ENCODE results near the gene ZFYVE27. TPM values are rescaled to one million over a fixed set of nuclear protein-coding genes. Genes with fewer than 3 reads are reported as not detected.

Gene ZFYVE27
- total RNA-seq, 1 donor from 2014 or later, result 19.0 TPM

DNA sequence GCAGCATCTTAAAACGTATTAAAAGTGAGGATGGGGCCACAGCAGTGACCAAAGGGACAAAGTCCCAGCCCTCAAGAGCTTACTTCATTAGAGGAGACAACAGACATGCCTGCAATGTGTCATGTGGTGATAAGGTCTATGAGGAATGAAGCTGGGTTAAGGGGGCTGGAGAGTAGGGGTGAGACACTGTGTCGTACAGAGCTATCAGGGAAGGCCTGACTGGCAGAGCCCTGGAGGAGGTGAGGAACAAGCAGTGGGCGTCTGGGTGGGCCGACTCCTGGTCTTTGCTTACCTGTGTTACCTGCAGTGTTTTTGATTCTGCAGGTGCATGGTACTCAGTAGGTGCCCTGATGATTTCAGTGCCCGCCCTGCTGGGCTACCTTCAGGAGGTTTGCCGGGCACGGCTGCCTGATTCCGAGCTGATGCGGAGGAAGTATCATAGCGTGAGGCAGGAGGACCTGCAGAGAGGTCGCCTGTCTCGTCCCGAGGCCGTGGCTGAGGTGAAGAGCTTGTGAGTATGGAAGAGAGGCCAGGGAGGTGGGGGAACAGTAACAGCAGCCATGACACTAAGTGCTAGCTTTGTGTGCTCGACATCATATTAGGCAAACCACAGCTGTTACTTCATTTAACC lies 7.6 kb downstream of the ZFYVE27 start:
- no peak for DNase-seq

DNA sequence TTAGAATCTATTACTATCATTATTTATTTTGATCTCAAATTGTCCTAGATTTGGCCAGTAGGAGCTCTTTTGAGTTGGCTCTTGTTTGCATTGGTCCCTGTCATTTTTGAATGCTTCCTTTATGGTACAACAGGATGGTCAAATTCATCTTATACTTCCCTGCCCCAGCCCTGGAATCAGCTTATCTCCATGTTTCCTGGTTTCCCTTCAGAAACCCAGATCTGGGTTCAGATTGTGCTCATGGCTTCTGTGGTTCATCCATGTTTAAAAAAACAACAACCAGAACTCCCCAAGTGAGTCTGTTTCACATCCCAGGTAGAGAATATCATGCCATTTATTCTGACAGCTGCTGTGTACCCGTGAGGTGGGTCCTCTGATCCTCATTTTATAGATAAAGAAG lies 10.6 kb downstream of the ZFYVE27 start:
- DNase-seq, result no peak

DNA sequence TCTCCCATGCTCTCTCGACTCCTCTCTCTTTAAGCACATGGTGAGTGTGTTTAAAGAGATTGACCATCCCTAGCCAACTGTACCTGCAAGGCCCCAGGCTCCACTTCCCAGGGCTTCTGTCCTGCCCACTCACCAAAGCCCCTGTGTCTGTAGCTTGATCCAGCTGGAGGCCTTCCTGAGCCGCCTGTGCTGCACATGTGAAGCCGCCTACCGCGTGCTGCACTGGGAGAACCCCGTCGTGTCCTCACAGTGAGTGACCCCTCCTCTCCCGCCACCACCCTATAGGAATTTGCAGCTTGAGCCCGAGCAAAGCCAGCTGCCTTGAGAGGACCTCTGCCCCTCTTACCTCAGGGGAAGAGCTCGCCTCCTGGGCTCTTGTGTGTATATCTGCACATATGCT lies 11.2 kb downstream of the ZFYVE27 start:
- DNase-seq, result no peak

DNA sequence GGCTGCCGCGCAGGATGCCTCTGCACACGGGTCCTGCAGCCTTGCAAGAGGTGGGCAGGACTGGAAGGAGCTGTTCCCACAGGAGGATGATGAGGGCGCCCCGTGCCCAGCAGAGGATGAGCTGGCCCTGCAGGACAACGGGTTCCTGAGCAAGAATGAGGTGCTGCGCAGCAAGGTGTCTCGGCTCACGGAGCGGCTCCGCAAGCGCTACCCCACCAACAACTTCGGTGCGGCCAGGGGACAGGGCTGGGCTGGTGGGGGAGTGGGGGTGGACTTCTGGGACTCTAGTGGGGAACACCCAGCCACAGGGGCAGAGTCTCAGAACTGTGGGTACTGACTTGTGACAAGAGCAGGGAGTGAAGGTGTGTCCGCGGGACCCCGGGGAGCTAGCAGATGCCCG lies 16.0 kb downstream of the ZFYVE27 start:
- DNase-seq, result no peak

DNA sequence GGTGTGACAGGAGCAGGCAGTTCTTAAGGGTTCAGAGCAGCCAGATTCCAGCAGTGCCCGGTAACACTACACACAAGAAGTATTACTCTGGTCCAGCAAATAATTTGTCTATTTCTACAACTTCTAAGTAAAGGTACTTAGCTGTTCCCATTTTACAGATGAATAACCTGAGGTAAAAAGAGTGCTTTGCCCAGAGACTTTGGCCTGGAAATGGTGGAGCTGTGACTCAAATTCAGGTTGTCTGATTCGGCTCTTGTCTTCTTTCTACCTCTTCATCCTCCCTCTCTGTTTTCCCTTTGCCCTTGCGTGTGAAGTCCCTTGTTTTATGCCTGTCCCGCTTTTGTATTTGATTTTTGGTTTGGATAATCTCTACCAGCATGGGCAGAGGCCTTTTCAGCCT lies 17.8 kb downstream of the ZFYVE27 start:
- no peak for DNase-seq

DNA sequence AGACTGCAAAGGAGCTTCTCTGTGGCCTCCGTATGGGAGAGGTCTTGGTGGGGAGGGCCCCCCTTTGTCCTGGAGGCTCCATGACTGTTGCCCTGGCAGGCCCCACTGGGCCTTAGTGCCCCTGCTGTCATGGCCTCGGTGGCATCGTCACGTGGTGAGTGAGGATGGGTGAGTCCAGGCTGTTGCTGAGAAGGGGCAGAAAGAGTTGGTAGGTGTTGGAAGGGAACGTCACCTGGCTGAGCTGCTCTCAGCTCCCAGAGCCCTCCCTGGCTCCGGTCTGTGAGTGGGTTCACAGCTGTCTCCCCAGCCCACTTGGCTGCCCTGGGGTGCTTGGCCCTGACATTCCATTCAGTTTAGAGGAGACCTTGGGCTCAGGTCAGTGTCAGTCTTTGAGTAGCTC lies 18.8 kb downstream of the ZFYVE27 start:
- no peak for DNase-seq

DNA sequence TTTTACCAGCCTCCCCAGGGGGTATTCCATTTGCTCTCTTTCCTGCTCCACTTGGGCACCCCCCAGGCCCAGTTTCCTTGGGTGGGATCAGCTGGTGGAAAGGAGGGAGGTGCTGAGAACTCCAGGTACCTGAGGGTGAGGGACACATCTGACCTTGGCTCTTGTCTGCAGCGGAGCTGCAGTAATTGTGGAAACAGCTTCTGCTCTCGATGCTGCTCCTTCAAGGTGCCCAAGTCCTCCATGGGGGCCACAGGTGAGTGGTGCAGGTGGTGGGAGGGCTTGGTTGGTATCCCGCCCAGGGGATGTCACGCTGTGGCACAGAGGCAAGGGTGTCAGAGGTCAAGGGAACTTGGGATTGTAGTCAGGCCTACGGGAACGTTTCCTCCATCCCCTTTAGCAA lies 20.5 kb downstream of the ZFYVE27 start:
- no peak for DNase-seq

DNA sequence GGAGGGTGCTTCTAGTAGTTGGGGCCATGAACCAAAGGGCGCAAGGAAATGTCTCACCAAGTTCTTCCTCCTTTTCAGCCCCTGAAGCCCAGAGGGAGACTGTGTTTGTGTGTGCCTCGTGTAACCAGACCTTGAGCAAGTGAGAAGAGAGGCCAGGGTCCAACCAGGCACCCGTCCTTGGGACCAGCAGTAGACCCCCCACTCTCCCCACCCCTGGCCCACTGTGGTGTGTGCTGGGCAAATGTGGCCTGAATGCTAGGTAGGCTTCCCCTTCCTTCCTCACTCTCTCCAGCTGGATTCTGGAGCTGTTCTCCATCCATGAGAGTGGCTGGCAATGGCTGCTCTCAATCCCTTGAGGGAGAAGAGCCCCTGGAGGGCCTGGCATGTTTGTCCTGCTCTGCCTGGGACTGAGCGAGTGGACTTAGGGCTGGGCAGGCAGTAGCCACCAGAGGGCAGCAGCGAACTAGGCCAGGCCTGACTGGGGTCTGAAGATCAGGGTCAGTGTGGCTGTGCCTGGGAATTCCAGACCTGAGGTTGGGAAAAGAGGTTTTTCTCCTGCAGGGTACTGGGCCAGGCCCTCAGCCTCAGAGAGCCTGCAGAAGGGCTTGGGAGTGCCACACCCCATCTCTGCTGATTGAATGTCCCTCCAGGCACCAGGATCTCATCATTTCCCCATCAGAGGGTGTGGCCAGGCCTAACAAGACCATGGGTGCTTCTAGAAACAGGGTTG lies 22.4 kb downstream of the ZFYVE27 start:
- DNase-seq, result no peak

DNA sequence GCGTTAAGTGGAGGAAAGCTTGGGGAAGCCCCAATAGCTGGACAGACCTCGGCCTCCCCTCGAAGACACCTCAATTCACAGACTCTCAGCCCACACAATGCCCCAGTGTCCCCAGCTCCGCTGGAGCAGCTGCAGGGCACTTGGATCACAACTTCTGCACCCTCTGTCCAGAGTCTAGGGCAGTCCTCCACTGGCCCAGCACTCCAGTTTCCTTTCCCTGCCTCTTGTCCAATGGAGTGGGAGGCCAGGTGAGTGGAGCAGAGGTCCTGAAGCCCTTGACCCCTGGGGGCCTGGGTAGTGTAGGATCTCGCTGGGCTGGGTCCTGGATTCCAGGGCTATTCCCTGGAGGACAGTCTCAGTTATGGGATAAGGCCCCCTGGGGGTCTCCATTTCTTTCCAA lies 23.0 kb downstream of the ZFYVE27 start:
- no peak for DNase-seq

DNA sequence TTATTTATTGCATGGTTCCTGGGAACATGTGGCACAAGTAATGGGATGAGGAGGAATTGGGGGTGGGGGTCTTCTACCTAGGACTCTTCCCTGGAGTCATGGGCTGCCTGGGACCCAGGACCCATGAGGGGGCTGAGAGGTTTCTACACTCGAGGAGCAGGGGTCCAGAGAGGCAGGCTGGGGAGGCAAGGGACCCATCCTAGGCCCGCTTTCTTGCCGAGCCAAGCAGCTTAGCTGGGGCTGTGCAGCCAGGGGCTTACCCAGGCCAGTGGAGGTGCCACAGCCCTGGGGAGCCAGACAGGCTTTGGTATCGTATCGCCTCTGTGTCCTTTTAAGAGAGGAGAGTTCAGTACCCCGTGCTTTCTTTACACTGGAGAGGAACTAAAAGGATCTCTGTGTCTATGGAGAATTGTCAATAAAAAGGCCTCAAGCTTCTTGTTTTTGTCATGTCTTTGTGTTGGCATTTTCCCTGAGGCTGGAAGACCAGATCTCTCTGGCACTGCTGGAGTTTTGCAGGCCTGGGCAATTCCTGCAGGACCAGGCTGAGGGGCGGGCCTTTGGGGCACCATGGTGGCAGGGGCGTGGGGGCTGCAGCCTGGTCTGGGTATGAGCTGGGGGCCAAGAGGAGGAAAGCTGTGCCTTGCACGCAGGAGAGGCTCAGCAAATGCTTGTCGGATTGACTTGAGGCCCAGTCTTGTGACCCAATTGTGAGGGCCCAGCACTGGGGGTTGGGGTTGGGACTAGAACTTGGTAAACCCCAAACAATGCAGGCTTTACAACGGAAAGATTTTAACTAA lies 23.7 kb downstream of the ZFYVE27 start:
- DNase-seq, result no peak

DNA sequence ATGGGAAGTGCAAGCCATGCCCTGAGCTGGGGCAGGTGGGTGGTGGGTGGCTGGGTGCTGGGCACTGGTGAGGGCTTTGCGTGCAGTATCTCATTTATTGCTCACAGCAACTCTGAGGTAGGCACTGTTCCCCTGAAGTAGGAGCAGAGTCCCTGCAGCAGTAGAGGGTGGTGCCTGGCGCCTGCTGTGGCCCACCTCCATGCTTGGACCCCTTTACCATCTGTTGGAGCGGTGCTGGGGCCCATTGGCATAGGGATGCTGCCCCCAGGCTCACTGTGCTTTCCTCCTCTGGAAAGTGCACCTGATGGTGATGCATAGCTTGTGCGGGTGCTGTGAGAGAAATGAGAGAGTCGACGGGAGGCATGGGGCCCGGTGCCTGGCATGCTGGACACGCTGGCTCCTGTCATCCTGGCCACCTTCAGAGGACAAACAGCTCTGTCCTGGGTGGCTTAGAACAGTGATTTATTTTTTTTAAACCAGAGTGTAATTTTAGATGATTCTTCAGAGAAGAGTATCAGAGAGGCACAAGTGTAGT lies 24.5 kb downstream of the ZFYVE27 start:
- no peak for DNase-seq

DNA sequence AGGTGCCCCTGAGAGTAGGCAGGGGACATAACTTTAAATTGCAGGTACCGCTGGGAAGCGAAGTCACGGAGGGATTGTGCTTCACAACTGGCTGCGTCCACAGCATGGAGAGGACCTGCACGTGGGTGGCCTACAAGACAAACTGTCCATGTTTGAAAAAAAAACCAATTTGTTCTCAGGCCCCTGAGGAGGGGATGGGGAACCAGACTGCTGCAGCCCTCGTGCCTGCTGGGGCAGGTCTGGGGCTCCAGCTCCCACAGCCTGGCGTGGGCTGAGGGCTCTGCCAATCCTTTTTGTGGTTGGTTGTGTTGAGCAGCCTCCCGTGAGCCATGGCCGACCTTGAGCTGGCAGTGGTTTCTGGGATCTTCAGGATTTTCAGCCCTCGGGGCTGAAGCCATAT lies 25.1 kb downstream of the ZFYVE27 start:
- DNase-seq, result no peak

DNA sequence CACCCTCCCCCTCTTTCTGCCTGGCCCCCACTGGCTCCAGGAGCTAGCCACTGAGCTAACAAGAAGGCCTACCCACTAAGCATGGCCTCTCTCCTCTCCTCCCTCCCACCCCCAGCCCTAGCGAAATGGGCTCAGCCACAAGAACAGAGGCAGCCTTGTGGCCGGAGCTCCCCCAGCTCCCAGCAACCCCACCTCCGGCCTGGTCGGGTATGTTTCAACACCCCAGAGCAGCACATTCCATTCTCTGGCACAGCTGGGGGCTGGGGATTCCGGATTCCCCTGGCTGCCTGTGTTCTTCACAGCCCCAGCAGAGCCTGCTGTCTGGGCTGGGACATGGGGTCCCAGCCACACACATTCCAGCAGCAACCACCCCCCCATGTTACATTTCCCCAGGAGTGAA lies 25.9 kb downstream of the ZFYVE27 start:
- DNase-seq, result no peak

DNA sequence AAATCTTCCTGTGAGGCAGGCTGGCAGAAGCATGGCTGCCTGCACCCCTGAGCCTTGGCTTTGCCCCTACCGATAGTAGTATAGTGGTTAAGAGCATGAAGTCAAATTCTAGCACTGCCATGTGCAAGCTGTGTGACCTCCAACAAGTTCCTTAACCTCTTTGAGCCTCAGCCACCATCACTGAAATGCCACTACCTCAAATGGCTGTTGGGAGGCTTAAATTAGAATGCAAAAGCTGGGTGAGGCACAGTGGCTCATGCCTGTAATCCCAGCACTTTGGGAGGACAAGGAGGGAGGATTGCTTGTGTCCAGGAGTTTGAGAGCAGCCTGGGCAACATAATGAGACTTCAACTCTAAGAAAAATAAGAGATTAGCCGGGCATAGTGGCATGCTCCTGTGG lies 26.5 kb downstream of the ZFYVE27 start:
- no peak for DNase-seq

DNA sequence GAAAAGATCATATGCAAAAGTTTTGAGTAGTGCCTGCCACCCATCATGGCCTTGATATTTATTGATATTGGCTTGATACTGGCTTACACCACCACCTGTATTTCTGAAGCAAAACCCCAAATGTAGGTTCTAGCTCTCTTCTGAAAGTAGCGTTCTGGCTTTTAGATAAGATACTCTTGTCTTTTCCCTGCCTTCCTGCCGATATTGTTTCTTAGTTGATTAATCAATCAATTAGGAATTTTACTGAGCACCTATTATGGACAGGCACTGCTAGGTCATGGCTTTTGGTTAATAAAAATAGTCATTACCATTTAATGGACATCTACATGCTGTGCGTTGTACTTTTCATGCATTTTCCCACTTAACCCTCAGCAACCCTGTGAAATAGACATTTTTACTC lies 27.0 kb downstream of the ZFYVE27 start:
- DNase-seq, result no peak

DNA sequence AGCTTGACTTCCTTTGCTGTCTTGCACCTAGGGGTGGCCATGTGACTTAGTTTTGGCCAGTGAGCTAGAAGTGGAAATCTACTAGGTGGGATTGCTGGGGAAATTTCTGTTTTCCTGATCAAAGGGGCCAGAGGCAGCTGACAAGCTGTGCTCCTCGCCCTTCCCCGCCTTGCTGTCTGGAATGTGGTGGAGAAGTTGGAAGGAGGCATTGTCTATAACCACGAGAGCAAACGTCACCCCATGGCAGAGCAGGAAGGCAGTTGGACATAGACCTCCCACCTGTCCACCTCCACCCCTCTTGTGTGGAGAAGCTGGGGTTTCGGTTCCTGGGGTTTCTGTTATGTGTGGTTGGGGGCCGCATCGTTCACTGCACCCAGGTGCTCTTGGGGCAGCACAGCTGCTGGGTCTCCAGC lies 27.6 kb downstream of the ZFYVE27 start:
- DNase-seq, result no peak

DNA sequence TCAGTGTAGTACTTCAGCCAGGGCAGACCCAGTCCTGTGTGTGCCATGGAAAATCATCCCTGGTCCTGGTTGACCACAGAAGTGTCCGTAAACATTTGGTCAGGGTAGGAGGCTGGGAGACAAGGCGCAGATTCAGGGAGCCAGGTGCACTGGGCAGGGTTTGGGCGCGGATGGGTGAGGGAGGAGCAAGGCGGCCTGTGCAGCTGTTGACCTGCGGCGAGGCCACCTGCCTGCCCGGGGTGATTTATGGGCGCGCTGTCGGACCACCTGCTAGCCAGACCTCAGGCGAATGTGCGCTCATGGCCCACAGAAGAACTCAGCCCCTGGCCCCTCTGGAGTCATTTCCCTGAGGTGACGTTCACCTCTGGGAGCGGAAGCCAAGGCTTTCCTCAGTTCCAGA lies 28.3 kb downstream of the ZFYVE27 start:
- DNase-seq, result no peak

DNA sequence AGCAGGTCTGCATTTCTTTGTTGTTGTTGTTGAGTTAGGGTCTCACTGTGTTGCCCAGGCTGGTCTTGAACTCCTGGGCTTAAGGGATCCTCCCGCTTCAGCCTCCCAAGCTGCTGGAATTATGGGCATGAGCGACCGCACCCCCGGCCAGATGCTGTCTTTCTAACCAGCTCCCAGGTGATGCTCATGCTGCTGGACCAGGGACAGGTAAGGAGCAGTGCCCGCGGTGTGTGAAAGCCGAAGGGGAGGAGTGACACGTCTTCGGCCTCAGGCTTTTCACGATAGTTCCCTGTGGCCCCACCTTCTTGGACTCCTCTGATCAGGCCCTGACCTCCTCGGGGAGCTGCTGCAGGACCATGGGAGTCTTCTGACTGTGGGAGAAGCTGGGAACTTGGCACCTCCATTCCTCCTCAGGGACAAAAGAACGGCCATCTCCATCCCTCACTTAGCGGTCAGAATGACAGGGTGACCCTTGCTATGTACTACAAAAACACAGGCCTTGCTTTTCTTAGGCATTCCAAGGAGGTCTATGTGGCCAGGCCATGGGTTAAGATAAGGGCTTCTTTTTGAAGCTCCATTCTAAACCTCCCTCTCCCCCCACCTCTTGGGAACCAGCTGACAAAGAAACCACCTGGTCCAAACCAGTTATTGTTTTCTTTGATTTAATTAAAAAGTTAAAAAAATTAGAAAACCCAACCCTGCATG lies 29.3 kb downstream of the ZFYVE27 start:
- no peak for DNase-seq

DNA sequence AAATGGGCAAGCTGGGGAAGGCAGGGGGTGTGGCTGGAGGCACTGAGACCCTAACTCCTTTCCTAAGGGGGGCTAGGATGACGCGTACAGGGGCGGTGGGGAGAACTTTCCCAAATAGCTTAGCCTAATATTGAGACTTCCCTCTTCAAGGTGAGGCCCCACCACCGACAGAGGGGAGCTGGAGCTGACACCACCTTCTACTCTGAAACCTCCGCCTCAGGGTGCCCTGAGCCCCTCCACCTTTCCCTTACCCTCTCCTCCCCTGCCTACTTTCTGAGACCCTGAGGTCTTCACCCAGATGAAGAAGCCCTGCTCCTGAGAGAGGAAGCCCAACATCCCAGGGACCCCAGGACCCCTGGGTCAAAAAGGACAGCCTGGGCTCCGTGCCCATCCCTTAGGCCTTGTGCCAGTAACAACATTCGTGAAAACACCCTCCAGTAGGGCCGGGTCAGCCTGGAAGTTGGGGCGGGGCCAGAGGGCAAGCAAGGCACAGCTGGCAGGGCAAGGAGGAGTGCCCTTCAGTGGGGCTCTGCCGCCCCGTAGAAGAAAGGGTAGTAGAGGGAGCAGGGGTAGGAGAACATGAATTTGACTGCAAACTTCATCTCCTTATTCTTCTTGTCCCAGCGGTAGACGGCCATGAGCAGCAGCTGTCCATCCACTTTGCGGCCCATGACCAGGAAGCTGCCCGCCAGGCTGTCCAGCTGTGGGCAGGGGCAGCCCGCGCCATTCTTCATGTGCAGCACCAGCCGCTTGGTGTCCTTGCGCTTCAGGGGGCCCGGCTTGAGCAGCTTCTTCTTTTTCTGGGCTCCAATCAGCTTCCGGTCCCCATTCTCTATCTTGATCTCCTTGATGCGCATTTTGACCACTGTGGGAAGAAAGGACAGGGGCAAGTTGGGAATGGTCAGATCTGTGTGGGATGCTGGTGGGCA lies 30.3 kb downstream of the ZFYVE27 start:
- DNase-seq, result no peak

DNA sequence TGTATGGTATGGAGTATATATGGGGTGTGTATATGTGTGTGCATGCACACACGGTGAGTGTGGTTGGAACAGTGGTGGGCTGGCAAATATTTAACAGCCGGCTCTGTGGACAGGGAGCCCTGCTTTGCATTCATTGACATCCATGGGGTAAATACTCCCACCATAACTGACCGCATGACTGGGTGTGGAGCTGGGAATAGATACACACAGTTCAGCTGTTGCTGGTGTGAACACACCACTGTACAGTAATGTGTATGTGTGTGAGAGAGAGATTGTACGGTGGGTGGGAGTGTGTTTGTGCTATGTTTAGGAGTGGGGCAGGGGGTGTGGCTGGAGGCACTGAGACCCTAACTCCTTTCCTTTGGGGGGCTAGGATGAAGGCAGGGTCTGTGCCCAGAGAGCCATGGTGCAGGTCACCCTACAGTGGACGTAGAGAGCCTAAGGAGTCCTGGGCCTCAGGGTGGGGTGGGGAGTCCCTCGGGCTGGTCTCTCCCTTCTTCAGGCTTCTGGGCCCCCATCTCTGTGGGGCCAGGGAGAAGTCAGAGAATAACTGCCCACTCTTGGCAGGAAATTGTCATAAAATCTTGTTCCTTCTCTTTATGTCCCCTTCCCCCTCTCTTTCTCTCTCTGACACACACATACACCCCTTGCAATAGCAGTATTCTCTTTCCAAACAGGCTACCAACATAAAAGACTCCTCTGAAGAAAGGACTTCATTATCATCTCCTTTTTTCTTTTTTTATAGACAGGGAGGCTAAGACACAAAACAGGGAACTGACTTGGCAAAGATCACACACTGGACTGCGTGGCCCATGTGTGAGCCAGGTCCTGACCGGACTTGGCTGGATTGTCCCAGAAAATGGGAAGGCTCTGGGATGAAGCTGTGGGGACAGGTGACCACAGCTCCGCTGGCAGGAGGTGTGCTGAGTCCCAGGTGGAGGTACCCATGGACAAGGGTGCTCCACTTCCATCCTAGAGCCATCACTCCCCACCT lies 31.7 kb downstream of the ZFYVE27 start:
- DNase-seq, result no peak
